ENCODE data around the gene ITIH3.

DNA sequence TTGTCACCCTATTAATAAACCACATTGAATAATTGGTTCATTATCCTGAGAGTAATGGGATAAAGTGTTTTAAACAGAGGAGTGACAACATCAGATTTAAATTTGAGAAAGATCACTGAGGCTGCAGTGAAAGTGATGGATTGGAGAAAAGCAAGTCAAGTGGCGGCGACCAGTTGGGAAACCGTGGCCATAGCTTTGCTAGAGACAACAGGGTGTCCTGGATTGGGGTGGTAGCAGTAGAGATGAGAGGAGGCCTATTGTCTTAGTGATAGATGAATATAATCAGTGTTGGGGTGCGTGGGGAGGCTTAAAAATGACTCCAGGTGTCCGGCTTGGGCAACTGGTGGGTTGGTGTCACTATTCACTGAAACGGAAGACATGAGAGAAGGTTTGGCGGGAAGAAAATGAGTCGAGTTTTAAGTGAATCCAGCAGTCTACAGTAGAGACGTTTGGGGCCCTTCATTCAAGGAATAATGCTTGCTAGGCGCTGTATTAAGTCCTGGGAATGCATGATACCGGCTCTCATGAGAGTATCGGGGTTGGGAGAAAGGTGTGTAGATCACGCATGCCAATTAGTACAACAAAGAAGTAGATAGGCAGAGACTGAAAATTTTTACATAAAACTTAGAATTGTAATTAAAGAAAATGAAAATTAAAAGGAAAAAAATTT lies 24.7 kb upstream of the ITIH3 start:
- TF ChIP-seq, protein P1, sequence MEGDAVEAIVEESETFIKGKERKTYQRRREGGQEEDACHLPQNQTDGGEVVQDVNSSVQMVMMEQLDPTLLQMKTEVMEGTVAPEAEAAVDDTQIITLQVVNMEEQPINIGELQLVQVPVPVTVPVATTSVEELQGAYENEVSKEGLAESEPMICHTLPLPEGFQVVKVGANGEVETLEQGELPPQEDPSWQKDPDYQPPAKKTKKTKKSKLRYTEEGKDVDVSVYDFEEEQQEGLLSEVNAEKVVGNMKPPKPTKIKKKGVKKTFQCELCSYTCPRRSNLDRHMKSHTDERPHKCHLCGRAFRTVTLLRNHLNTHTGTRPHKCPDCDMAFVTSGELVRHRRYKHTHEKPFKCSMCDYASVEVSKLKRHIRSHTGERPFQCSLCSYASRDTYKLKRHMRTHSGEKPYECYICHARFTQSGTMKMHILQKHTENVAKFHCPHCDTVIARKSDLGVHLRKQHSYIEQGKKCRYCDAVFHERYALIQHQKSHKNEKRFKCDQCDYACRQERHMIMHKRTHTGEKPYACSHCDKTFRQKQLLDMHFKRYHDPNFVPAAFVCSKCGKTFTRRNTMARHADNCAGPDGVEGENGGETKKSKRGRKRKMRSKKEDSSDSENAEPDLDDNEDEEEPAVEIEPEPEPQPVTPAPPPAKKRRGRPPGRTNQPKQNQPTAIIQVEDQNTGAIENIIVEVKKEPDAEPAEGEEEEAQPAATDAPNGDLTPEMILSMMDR (IDR thresholded peaks at IDR 0.05) = no peak
- no peak for TF ChIP-seq POLR2A (IDR thresholded peaks at IDR 0.05)
